Midbrain (tissue), 1 donor: ENCODE results near the gene PCDHGA7.
A peak's percentile ranks its signal among the peaks of the same experiment; 100 is the strongest.
"Not testable (repeated sequence)": the region's sequence is repeated elsewhere in the genome, so short reads cannot be mapped to it uniquely, and the experiment has no call there.

ENCODE experiments used
- DNase-seq: peaks from one replicate; lab custom pipeline; 2025; lab: John Stamatoyannopoulos, UW

Gene PCDHGA7

GRCh38 chr5:141382469-141383294 lies at the start of gene PCDHGA7:
TSS of gene PCDHGA7 (plus strand) at chr5:141382742. CDS start at chr5:141382900, 158 bp downstream.
- DNase-seq, result no peak

- DNase-seq, result no peak
Observed at GRCh38 chr5:141338538-141339306, 43.8 kb upstream of the PCDHGA7 start, which contains the start of gene PCDHGA2. TSS of gene PCDHGA2 (plus strand) at chr5:141338760.

DNA sequence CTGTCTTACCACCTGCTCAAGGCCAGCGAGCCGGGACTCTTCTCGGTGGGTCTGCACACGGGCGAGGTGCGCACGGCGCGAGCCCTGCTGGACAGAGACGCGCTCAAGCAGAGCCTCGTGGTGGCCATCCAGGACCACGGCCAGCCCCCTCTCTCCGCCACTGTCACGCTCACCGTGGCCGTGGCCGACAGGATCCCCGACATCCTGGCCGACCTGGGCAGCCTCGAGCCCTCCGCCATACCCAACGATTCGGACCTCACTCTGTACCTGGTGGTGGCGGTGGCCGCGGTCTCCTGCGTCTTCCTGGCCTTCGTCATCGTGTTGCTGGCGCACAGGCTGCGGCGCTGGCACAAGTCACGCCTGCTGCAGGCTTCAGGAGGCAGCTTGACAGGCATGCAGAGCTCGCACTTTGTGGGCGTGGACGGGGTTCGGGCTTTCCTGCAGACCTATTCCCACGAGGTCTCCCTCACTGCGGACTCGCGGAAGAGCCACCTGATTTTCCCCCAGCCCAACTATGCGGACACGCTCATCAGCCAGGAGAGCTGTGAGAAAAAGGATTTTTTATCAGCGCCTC lies 41.7 kb upstream of the PCDHGA7 start:
- not testable (repeated sequence) for DNase-seq

DNA sequence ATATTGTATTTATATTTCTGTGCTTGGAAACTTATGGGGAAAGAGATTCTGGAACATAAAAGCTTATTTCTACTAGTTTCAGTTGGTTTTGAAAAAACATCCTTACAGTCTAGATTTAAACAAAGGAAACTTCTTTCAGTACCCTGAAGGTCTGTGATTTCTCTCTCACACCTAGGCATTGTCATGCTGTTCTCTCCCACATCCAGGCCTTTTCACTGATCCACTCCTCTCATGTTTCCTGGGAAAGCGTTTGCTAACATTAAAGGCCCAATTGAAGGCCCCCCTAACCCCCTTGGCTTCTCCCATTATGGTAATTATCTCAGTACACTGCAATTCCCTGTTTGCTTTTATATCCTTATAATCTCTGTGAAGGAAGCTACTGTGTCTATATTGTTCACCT lies 39.8 kb upstream of the PCDHGA7 start:
- DNase-seq, result no peak

DNA sequence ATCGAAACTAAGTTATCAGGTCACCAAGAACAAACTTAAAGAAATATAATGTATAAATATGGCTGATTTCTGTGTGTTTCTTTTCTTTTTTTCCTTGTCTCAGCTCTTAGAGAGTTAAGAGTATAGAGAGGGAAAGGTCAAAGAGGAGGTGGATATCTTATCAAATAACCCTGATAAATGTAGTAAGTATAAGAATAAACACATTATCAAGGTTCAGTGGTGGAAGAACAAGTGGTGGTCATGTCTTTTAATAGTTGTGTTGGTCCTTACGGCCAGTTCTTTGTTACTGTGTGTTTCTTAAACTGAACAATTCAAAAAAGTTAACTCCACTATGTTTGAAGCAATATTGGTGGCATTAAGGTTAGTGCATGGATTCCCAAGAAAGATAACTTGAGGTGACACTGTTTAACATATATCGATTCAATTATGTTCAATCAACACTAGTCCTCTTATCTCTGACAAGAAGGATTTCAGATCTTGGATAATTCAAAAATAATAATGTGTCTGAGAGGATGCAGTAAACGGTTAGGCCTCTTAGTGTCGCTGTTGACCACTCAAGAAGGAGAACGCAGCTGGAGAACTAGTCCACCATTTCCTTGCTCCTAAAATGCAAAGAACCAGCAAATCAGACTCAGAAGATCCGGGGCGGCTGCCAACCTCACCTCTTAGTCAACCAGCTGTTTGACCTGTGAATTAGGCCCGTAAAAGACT lies 39.1 kb upstream of the PCDHGA7 start, which contains the start of gene PCDHGA3:
TSS of gene PCDHGA3 (plus strand) at position 588 of the 711 bp plus-strand sequence. CDS start 205 bp downstream, outside the sequence.
- DNase-seq, result no peak

DNA sequence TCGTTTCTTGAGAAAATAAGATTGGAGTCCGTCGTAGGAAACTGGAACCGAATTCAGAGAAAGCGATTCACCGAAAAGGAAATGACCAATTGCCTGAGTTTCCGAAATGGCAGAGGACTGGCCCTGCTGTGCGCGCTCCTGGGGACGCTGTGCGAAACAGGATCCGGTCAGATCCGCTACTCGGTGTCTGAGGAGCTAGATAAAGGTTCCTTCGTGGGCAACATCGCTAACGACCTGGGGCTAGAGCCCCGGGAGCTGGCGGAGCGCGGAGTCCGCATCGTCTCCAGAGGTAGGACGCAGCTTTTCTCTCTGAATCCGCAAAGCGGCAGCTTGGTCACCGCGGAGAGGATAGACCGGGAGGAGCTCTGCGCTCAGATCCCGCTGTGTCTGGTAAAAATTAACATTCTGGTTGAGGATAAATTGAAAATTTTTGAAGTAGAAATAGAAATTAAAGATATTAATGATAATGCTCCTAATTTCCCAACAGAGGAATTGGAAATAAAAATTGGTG lies 38.5 kb upstream of the PCDHGA7 start:
- DNase-seq, result no peak

GRCh38 chr5:141345327-141345726 lies 37.2 kb upstream of the PCDHGA7 start:
- no peak for DNase-seq

DNA sequence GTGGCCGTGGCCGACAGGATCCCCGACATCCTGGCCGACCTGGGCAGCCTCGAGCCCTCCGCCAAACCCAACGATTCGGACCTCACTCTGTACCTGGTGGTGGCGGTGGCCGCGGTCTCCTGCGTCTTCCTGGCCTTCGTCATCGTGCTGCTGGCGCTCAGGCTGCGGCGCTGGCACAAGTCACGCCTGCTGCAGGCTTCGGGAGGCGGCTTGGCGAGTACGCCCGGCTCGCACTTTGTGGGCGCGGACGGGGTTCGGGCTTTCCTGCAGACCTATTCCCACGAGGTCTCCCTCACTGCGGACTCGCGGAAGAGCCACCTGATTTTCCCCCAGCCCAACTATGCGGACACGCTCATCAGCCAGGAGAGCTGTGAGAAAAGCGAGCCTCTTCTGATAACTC lies 36.5 kb upstream of the PCDHGA7 start:
- not testable (repeated sequence) for DNase-seq

- peak; percentile 9 for DNase-seq
Observed at GRCh38 chr5:141349917-141350619, 32.5 kb upstream of the PCDHGA7 start, which contains the start of gene PCDHGB1. TSS of gene PCDHGB1 (plus strand) at chr5:141350099. CDS start at chr5:141350261, 162 bp downstream.

GRCh38 chr5:141351591-141351990 lies 31.0 kb upstream of the PCDHGA7 start:
- DNase-seq, result no peak

GRCh38 chr5:141354900-141355469 lies 27.6 kb upstream of the PCDHGA7 start, which contains the start of gene PCDHGA4:
TSS of gene PCDHGA4 (plus strand) at chr5:141355021. CDS start at chr5:141355108, 87 bp downstream.
- no peak for DNase-seq

- DNase-seq, result no peak
Observed at GRCh38 chr5:141355641-141356040, 26.9 kb upstream of the PCDHGA7 start.

GRCh38 chr5:141356133-141356532 lies 26.4 kb upstream of the PCDHGA7 start:
- DNase-seq, result no peak

DNA sequence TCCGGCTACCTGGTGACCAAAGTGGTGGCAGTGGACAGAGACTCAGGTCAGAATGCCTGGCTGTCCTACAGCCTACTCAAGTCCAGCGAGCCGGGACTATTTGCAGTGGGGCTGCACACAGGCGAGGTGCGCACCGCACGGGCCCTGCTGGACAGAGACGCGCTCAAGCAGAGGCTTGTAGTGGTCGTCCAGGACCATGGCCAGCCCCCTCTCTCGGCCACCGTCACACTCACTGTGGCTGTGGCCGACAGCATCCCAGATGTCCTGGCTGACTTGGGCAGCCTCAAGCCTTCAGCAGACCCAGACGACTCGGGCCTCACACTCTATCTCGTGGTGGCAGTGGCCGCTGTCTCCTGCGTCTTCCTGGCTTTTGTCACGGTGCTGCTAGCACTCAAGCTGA lies 25.6 kb upstream of the PCDHGA7 start:
- DNase-seq, result no peak

DNA sequence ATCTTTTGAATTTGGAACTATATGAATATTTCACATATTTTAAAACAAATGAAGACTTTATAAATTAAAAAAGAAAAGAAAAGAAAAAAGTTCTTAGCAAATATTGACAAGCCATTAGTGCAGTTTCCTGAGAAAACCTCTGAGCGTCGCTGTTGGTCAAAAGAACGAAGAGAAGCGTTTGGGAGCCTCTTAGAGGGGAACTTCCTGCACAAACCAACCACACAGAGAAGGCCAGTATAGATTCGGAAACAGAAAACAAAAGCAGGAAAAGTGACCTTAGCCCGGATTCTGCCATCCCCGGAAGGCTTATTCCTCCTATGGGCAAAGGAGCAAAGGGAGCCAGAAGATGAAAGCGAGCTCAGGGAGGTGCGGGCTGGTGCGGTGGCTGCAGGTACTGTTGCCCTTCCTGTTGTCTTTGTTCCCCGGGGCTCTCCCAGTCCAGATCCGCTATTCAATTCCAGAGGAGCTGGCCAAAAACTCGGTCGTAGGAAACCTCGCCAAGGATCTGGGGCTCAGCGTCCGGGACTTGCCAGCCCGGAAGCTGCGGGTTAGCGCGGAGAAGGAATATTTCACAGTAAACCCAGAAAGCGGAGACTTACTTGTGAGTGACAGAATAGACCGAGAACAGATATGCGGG lies 22.6 kb upstream of the PCDHGA7 start, which contains the start of gene PCDHGB2:
TSS of gene PCDHGB2 (plus strand) at position 205 of the 637 bp plus-strand sequence. CDS start at position 347, 142 bp downstream.
- DNase-seq, result no peak

GRCh38 chr5:141360685-141361084 lies 21.9 kb upstream of the PCDHGA7 start:
- DNase-seq, result no peak

- no peak for DNase-seq
Observed at GRCh38 chr5:141362719-141363118, 19.8 kb upstream of the PCDHGA7 start.

DNA sequence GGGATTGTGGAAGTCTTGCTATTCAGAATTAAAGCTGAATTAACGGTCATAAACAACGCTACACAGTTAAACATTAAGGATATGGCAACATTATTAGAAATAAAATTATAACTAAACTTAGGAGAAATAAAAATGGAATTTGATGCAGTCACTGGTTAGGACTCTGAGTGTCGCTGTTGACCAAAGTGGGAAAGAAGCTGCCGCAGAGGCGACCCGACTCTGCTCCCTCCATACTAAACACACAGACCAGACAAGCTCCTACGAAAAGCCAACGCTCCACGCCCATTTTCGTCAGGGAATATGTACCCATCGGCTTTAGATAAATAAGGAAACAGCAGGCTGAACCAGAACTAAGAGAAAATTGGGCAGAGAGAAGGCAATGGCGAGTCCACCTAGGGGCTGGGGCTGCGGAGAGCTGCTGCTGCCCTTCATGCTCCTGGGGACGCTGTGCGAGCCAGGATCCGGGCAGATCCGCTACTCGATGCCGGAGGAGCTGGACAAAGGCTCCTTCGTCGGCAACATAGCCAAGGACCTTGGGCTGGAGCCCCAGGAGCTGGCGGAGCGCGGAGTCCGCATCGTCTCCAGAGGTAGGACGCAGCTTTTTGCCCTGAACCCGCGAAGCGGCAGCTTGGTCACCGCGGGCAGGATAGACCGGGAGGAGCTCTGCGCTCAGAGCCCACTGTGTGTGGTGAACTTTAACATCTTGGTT lies 18.4 kb upstream of the PCDHGA7 start, which contains the start of gene PCDHGA5:
TSS of gene PCDHGA5 (plus strand) at position 211 of the 709 bp plus-strand sequence. CDS start at position 380, 169 bp downstream.
- DNase-seq, result no peak
